HG03097 (cell line): Measurements from ENCODE around the gene ZBTB49.

ENCODE experiments used
- ATAC-seq: cut with Tn5 transposase; IDR thresholded peaks from one replicate; pipeline ENCODE4 v1.9.1; 2021; ENCODE audit not compliant: unreplicated experiment, low FRiP score

Gene ZBTB49

GRCh38 chr4:4281787-4282186 is 8.3 kb upstream of the ZBTB49 start:
- ATAC-seq, result no peak

GRCh38 chr4:4284827-4285618 is 5.0 kb upstream of the ZBTB49 start:
- ATAC-seq, result no peak

GRCh38 chr4:4288098-4288497 is 2.0 kb upstream of the ZBTB49 start:
- no peak for ATAC-seq

GRCh38 chr4:4289055-4289454 is 996 bp upstream of the ZBTB49 start:
- no peak for ATAC-seq

- peak; percentile 19 for ATAC-seq
Measured at GRCh38 chr4:4289597-4289940, 482 bp upstream of the ZBTB49 start.

- ATAC-seq, result no peak
Measured at GRCh38 chr4:4293279-4293678, 3.2 kb downstream of the ZBTB49 start.

GRCh38 chr4:4296283-4296846 is 6.3 kb downstream of the ZBTB49 start:
- no peak for ATAC-seq

- ATAC-seq, result no peak
Measured at GRCh38 chr4:4299006-4299405, 9.0 kb downstream of the ZBTB49 start.

GRCh38 chr4:4302001-4302400 is 11.9 kb downstream of the ZBTB49 start:
- no peak for ATAC-seq

GRCh38 chr4:4302416-4302815 is 12.4 kb downstream of the ZBTB49 start:
- ATAC-seq, result no peak

- no peak for ATAC-seq
Measured at GRCh38 chr4:4306920-4307319, 16.9 kb downstream of the ZBTB49 start.

- ATAC-seq, result no peak
Measured at GRCh38 chr4:4308800-4309441, 18.9 kb downstream of the ZBTB49 start.

- no peak for ATAC-seq
Measured at GRCh38 chr4:4311193-4311592, 21.1 kb downstream of the ZBTB49 start.

- ATAC-seq, result no peak
Measured at GRCh38 chr4:4315461-4316149, 25.6 kb downstream of the ZBTB49 start.

- no peak for ATAC-seq
Measured at GRCh38 chr4:4316150-4316495, 26.1 kb downstream of the ZBTB49 start.

- no peak for ATAC-seq
Measured at GRCh38 chr4:4317496-4318232, 27.6 kb downstream of the ZBTB49 start.

GRCh38 chr4:4320528-4320927 is 30.5 kb downstream of the ZBTB49 start:
- ATAC-seq, result no peak

GRCh38 chr4:4320951-4321714 is 31.1 kb downstream of the ZBTB49 start:
- no peak for ATAC-seq

- no peak for ATAC-seq
Measured at GRCh38 chr4:4321951-4322688, 32.1 kb downstream of the ZBTB49 start.
